Fibroblast of the aortic adventitia (primary cell): ENCODE results near the gene KATNAL2. TPM values are rescaled to one million over a fixed set of nuclear protein-coding genes. Genes with fewer than 3 reads are reported as not detected.

Source experiments
- DNase-seq: peaks from one replicate; pipeline ENCODE4 v3.0.0-alpha.2; 2010; ENCODE audit warnings: low read depth
- H3K4me3 ChIP-seq: 2 replicates; pipeline ENCODE4 v1.5.1; 2011; ENCODE audit warnings: low read depth, mild to moderate bottlenecking, control low read depth, low read length, moderate library complexity
- CTCF ChIP-seq: IDR thresholded peaks from 2 replicates; pipeline ENCODE4 v1.5.1; 2011; ENCODE audit warnings: mild to moderate bottlenecking, low read length, control low read depth, inconsistent platforms; ENCODE audit not compliant: insufficient read depth
- total RNA-seq: library from RNA; depleted of rRNA; stranded (reverse); fragments of >200 nt; gene quantifications from 2 replicates; pipeline ENCODE4 v1.2.3, GENCODE V29; 2012; ENCODE audit warnings: low replicate concordance

The KATNAL2 gene
- total RNA-seq, 1 donor = 2.7 TPM

GRCh38 chr18:47050468-47050867 lies 133.1 kb downstream of the KATNAL2 start:
- H3K4me3 ChIP-seq = no peak overlapping the region
- peak; percentile 73 for DNase-seq
- TF ChIP-seq CTCF = peak; percentile 79

GRCh38 chr18:47054369-47054768 lies 137.0 kb downstream of the KATNAL2 start:
- no peak for TF ChIP-seq CTCF
- DNase-seq = no peak
- no peak overlapping the region for H3K4me3 ChIP-seq

DNA sequence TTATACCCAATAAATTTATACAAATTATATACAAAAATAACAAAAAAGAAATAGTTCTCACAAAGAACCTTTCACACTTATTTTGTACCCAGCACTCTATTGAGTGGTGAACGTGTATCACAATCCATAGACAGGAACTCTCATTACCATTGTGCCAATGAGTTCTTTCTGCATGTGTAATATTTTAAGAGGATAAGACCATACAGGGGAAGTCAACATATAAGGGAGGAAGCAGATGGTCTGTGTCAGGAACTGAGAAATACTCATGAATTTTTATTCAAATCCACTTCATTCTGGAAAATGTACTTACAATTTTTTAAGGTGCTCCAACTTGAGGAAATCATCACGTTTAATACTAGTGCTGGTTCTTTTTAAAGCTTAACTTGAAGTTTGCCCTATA lies 145.1 kb downstream of the KATNAL2 start:
- no peak overlapping the region for H3K4me3 ChIP-seq
- TF ChIP-seq CTCF = no peak
- DNase-seq = no peak

DNA sequence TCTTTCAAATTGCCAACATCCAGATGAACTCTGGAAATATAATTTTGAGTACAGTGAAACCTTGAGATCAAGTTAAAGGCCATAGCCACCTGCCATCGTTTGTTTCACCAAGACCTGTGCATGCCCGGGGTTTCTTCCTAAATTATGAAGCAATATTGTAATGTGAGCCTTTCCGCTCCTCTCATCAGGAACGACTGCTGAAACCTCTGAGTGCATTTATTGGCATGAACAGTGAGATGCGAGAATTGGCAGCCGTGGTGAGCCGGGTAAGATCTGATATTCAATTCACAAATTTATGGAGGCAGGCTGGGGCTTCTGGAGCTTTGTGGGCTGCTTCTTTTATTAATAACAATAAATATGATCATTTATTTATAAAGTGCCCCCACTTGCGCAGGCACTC lies 145.7 kb downstream of the KATNAL2 start:
- no peak for TF ChIP-seq CTCF
- H3K4me3 ChIP-seq = no peak overlapping the region
- no peak for DNase-seq

GRCh38 chr18:47067648-47068047 lies 150.2 kb downstream of the KATNAL2 start:
- no peak for DNase-seq
- TF ChIP-seq CTCF = no peak
- H3K4me3 ChIP-seq = no peak overlapping the region

DNA sequence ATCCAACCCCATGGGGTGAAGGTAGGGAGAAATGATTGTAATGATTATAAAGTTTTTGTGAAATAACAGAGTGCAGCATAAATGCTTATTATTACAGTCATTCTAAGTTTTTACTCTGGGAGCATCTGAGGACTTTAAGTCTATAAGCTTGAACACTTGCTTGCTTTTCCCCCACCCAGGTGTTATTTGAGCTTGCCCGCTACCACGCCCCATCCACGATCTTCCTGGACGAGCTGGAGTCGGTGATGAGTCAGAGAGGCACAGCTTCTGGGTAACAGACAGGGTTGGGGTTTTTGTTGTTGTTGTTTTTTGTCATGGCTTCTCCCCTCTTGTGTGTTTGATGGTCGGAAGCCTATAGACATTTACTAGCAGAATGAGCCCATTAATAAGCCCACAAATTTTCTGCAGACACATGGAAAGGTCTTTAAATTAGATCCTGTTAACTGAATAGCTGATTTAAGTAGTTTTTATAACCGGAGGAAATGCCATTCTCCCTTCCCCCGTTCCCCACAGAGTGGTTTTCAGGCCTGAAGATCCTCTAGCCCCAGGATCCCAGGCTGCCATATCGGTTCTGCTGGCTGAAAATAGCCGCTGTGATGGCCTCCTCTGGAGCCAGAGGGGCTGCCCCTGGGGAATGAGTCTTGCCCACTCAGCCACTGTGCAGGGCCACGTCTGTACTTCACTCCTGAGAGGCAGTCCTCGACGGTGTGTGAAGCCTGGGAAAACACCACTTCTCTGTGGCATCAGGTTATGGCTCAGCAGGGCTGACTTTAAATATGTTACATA lies 157.9 kb downstream of the KATNAL2 start:
- no peak for DNase-seq
- no peak for TF ChIP-seq CTCF
- H3K4me3 ChIP-seq = no peak overlapping the region

DNA sequence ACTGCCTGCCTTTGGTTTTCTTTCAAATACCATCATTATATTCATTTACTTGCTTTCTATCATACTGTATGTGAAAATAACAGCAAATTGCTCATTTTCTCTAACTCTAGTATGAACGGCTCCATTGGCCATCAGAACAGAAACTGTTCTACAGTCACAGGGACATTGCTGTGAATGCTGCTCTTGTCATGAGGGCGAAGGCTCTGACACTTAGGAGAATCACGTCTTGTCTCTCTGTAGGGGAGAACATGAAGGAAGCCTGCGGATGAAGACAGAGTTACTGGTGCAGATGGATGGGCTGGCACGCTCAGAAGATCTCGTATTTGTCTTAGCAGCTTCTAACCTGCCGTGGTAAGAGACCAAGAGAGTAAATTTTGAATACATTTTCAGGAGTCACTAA lies 159.7 kb downstream of the KATNAL2 start:
- no peak overlapping the region for H3K4me3 ChIP-seq
- TF ChIP-seq CTCF = no peak
- DNase-seq = no peak
